Superior temporal gyrus (tissue), 1 donor: ENCODE data around the gene SVEP1.
"Not testable (repeated sequence)": the region's sequence is repeated elsewhere in the genome, so short reads cannot be mapped to it uniquely, and the experiment has no call there.

ENCODE experiments used
- DNase-seq: peaks from one replicate; pipeline ENCODE4 v3.0.0-alpha.2; 2016; ENCODE audit errors: extremely low spot score

Gene SVEP1

GRCh38 chr9:110370315-110370714 is 209.2 kb downstream of the SVEP1 start:
- no peak for DNase-seq

- no peak for DNase-seq
Observed at GRCh38 chr9:110364451-110364850, 215.1 kb downstream of the SVEP1 start.

GRCh38 chr9:110358992-110359391 is 220.5 kb downstream of the SVEP1 start:
- not testable (repeated sequence) for DNase-seq

DNA sequence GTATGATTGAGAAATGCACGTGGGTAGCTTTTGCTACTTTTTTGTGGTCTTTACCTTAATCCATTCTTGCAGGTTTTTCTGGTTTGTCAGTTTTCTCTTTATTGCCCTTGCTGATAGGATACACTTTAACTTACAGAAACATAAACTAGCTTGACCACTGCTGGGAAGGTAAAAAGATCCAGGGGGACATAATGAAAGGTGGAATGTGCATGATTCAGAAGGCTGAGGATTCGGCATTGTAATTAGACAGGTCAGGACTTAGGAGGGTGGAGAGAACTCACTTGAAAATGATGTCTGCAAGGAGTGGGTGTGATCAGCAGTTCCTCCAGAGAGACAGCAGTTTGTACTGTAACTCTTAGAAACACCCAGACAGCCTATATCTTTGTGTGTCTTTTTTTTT is 222.0 kb downstream of the SVEP1 start:
- DNase-seq: no peak

GRCh38 chr9:110356639-110357395 is 222.7 kb downstream of the SVEP1 start:
- DNase-seq: no peak

- no peak for DNase-seq
Observed at GRCh38 chr9:110355911-110356310, 223.6 kb downstream of the SVEP1 start.

- DNase-seq: peak; percentile 47
Observed at GRCh38 chr9:110351009-110351467, 228.5 kb downstream of the SVEP1 start.

- DNase-seq: no peak
Observed at GRCh38 chr9:110346325-110346724, 233.2 kb downstream of the SVEP1 start.

GRCh38 chr9:110344821-110345220 is 234.7 kb downstream of the SVEP1 start:
- DNase-seq: no peak

DNA sequence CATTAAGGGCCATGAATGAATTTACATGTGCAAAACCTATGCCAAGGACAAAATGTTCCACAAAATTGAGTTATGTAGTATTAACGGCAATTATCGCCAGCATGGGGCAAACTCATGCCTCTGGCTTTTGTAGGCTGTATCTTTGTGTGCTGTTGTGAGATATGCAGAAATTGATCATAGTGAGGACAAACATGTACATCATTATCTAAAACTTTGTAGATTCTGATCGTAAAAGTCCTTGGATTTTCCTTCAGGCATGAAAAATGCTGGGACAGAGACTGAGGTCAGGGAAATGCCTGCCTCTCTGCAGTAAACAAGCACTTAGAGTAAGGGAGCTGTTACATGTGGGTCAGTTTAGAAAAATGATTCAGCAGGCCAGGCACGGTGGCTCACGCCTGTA is 236.0 kb downstream of the SVEP1 start:
- no peak for DNase-seq

DNA sequence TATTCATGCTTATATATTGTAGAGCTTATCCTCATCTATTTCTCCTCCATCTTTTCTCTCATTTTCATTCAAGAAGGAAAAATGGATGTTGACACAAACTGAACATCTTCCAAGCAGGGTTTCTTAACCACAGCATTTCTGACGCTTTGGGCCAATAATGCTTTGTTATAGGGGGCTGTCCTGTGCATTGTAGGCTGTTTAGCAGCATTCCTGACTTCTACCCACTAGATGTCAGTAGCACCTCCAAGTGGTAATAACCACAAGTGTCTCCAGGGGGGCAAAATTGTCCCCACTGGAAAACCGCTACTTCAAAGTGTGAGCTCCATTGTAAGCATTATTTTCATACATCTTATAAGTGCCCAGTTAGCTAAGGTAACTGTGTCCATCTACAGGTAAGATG is 239.2 kb downstream of the SVEP1 start:
- peak; percentile 30 for DNase-seq

DNA sequence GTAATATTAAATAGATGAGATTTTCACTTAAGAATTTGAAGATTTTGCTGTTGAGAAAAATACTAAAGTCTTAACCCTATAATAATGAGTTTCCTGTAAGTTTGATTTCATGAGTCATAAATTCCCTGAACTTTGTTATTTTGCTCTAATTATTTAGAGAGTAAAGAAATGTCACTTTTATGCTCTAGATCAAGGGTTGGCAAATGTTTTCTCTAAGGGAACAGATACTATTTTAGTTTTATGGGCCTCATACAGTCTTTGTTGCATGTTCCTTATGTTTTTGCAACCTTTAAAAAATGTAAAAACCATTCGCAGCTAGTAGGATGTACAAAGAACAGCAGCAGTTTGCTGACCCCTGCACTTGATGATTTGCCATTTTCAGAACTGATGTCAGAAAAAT is 241.4 kb downstream of the SVEP1 start:
- no peak for DNase-seq

DNA sequence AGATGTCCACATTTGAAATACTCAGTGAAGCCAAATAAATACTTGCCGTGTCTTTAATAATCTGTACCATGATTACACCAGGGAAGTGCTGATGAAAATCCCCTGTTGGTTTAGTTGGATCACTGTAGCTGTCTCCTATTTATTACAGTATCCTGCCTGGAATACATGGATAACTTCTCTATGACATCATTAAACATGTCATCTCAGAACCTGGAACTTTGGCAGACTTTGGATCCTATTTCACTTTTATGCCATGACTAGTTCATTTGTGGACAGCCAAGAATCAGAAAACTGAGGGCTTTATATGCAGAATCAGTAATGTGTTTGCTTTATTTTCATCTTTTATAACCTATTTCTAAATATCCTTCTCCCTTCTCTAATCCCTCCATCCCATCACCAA is 241.8 kb downstream of the SVEP1 start, which contains the start of gene TXNDC8:
Gene TXNDC8, minus strand, starts transcription at position 137 of the 400 bp plus-strand sequence.
- DNase-seq: no peak

DNA sequence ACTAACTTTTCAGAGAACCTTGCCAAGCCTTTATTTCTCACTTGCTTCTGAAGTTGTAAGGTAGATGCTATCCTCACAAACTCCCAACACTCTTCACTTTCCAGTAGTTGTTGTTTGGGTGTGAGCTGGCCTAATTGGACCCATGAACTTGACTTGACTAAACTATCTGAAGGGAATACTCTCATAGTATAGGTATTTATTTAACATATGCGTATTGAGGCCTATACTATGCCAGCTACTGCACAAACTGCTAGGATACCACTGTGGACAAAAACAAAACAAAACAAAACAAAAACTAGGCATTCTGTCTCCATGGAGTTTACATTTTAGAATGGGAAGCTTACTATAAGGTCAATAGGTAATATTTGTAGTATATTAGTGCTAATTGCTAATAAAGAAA is 243.2 kb downstream of the SVEP1 start:
- no peak for DNase-seq

DNA sequence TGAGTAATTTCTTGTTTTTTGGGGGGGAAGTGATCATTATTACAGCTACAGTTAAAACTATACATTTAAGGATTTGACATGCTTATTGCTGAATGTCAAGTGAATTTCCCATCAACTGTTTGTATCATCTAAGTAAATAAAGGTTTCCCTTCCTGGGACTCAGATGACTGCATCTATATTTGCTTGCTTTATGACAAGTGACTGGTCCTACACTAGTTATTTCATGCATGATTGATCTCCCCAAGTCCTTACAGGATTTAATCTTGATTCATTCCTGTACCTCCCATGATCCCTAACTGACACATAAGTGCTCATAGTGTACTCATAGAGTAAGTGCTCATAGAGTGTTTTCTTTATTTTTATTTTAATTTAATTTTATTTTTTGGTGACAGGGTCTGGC is 244.7 kb downstream of the SVEP1 start:
- no peak for DNase-seq

DNA sequence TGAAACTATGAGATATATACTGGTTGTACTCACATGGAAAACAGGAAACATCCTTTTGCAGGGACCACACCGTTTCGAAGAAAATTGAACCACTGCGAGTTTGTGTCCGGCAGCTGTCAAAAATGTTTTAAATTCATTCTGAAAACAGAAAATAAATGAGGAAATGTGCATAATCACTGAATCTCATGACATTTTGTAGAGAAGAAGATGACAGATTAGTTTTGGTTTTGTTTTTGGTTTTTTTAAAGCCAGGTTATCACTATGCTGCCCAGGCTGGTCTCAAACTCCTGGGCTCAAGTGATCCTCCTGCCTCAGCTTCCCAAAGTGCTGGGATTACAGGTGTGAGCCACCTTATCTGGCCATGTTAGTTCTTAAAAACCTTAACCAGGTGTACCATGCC is 245.4 kb downstream of the SVEP1 start:
- DNase-seq: no peak

DNA sequence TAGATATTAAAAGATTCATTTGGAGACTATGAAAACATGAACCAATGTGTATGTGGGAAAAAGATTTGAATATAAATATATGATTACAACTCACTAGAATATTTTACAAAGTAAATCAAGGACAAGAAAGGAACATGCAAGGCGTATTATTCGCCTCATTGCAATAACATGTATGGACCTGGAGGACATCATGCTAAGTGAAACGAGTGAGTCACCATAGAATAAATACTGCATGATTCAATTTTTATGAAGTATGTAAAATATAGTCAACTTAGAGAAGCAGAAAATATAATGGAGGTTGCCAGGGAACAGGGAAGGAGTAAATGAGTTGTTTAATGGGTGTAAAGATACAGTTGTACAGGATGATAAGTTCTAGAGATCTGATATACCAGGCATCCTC is 246.8 kb downstream of the SVEP1 start:
- no peak for DNase-seq

DNA sequence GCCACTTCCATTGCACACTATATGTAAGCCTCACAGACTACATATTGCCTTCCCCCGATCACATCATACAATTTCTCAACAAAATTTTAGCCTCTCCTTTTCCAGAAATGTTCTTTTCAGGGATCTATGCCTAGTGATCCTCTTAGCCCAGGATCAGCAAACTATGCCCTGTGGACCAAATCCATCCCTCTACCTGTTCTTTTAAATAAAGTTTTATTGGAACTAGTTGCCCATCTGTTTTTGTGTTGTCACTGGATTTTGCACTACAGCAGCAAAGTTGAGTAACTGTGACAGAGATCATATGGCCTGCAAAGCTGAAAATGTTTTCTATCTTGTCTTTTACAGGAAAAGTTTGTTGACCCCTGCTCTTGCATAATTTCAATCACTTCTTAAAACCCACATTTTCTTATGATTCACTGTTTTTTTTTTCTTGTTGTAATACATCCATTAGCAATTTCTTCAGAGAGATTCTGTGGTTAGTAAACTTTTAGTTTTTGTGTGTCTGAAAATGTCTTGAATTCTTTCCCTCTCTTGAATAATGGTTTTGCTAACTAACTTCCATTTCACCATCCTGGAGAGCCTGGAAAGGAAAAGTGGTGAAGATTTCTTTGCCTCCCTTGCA is 248.9 kb downstream of the SVEP1 start:
- no peak for DNase-seq

- DNase-seq: no peak
Observed at GRCh38 chr9:110329639-110330230, 249.8 kb downstream of the SVEP1 start.

- DNase-seq: no peak
Observed at GRCh38 chr9:110328763-110329162, 250.8 kb downstream of the SVEP1 start.

GRCh38 chr9:110327716-110328115 is 251.8 kb downstream of the SVEP1 start:
- no peak for DNase-seq

DNA sequence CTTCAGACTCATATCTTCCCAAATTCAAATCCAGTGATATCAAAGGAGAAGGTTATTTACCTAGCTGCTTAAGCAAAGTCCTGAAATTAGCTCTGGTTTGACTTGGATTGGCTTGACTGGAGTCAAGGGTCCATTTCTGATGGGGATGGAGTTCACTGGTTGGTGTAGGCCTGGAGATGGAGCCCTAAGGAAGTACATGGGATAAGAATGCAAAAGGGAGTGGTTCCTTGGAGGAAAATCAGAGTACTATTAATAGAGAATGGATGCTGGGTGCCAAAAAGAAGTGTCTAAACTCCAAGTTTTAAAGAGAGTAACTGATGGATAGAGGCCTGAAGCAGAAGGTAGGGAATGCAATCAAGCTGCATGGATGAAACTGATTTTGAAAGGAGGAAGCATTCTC is 255.7 kb downstream of the SVEP1 start:
- no peak for DNase-seq
